Measurements from ENCODE around the gene FOXI1. TPM values are rescaled to one million over a fixed set of nuclear protein-coding genes. Genes with fewer than 3 reads are reported as not detected.
"Not testable (repeated sequence)": the region's sequence is repeated elsewhere in the genome, so short reads cannot be mapped to it uniquely, and the experiment has no call there.

Gene FOXI1
- total and polyA plus RNA-seq, 2 experiments from 2014 or later, result not detected

GRCh38 chr5:170139786-170140335 lies 34.2 kb downstream of the FOXI1 start:
- Histone ChIP-seq H3K9me3 (ENCODE audit: low read depth) (no peaks in the 10 kb centered on the region), H3K79me2 (no peaks in the 10 kb centered on the region), H3K4me1 (ENCODE audit: insufficient read depth) (no peaks in the 10 kb centered on the region), H3K4me3 (no peak overlapping the region), H3K36me3 (replicated peaks; ENCODE audit: insufficient read depth, low read depth) (no peaks in the 10 kb centered on the region), H4K20me1 (ENCODE audit: insufficient read depth, poor library complexity, severe bottlenecking) (no peaks in the 10 kb centered on the region), H2AFZ (no peak overlapping the region), H3K27ac (no peak overlapping the region), H3K27me3 (peaks cover 3% of the 10 kb centered on the region), H3K4me2 (no peak overlapping the region), H3K9me2 (replicated peaks; ENCODE audit: insufficient read depth) (no peaks in the 10 kb centered on the region)
- WGBS (ENCODE audit: low lambda C conversion rate, missing lambda C conversion rate), result 75% methylated on average over 9 of the region's 9 CpGs
- DNase-seq (ENCODE audit: low spot score), result no peak
- TF ChIP-seq EZH2phosphoT487 (IDR thresholded peaks at IDR 0.05; ENCODE audit: low read depth, severe bottlenecking, unreplicated experiment) (no peak), CTCF (IDR thresholded peaks at IDR 0.05; ENCODE audit: poor library complexity) (no peak), EZH2 (IDR thresholded peaks at IDR 0.05; ENCODE audit: borderline replicate concordance) (no peak)

GRCh38 chr5:170141196-170141595 lies 35.5 kb downstream of the FOXI1 start:
- H3K4me1 ChIP-seq (ENCODE audit: insufficient read depth); H3K27ac ChIP-seq; H3K27me3 ChIP-seq; H3K9me2 ChIP-seq (replicated peaks; ENCODE audit: insufficient read depth); H3K4me2 ChIP-seq; H3K4me3 ChIP-seq; H3K36me3 ChIP-seq (replicated peaks; ENCODE audit: insufficient read depth, low read depth); H4K20me1 ChIP-seq (ENCODE audit: insufficient read depth, poor library complexity, severe bottlenecking); H3K9me3 ChIP-seq (ENCODE audit: low read depth); H2AFZ ChIP-seq; H3K79me2 ChIP-seq; DNase-seq (ENCODE audit: low spot score): not testable (repeated sequence)
- WGBS (ENCODE audit: low lambda C conversion rate, missing lambda C conversion rate), result 98% methylated on average over 7 of the region's 7 CpGs

GRCh38 chr5:170141636-170142035 lies 35.9 kb downstream of the FOXI1 start:
- Histone ChIP-seq H2AFZ (no peak overlapping the region), H4K20me1 (ENCODE audit: insufficient read depth, poor library complexity, severe bottlenecking) (no peaks in the 10 kb centered on the region), H3K4me3 (no peak overlapping the region), H3K36me3 (replicated peaks; ENCODE audit: insufficient read depth, low read depth) (no peaks in the 10 kb centered on the region), H3K27me3 (peaks cover 3% of the 10 kb centered on the region), H3K9me3 (ENCODE audit: low read depth) (no peaks in the 10 kb centered on the region), H3K4me2 (no peak overlapping the region), H3K27ac (no peak overlapping the region), H3K4me1 (ENCODE audit: insufficient read depth) (no peaks in the 10 kb centered on the region), H3K79me2 (no peaks in the 10 kb centered on the region), H3K9me2 (replicated peaks; ENCODE audit: insufficient read depth) (no peaks in the 10 kb centered on the region)
- WGBS (ENCODE audit: low lambda C conversion rate, missing lambda C conversion rate), result 87% methylated on average over 14 of the region's 14 CpGs
- DNase-seq (ENCODE audit: low spot score), result no peak
- TF ChIP-seq EZH2 (IDR thresholded peaks at IDR 0.05; ENCODE audit: borderline replicate concordance) (no peak), EZH2phosphoT487 (IDR thresholded peaks at IDR 0.05; ENCODE audit: low read depth, severe bottlenecking, unreplicated experiment) (no peak), CTCF (IDR thresholded peaks at IDR 0.05; ENCODE audit: poor library complexity) (no peak)

- Histone ChIP-seq H2AFZ (no peak overlapping the region), H3K4me1 (ENCODE audit: insufficient read depth) (no peaks in the 10 kb centered on the region), H3K9me2 (replicated peaks; ENCODE audit: insufficient read depth) (no peaks in the 10 kb centered on the region), H3K4me2 (no peak overlapping the region), H3K27ac (no peak overlapping the region), H3K9me3 (ENCODE audit: low read depth) (no peaks in the 10 kb centered on the region), H3K4me3 (no peak overlapping the region), H3K79me2 (no peaks in the 10 kb centered on the region), H3K27me3 (peaks cover 3% of the 10 kb centered on the region), H3K36me3 (replicated peaks; ENCODE audit: insufficient read depth, low read depth) (no peaks in the 10 kb centered on the region), H4K20me1 (ENCODE audit: insufficient read depth, poor library complexity, severe bottlenecking) (no peaks in the 10 kb centered on the region)
- WGBS (ENCODE audit: low lambda C conversion rate, missing lambda C conversion rate), result 97% methylated on average over 1 of the region's 1 CpG
- no peak for DNase-seq (ENCODE audit: low spot score)
- TF ChIP-seq CTCF (IDR thresholded peaks at IDR 0.05; ENCODE audit: poor library complexity) (no peak), EZH2phosphoT487 (IDR thresholded peaks at IDR 0.05; ENCODE audit: low read depth, severe bottlenecking, unreplicated experiment) (no peak), EZH2 (IDR thresholded peaks at IDR 0.05; ENCODE audit: borderline replicate concordance) (no peak)
Measured at GRCh38 chr5:170142196-170142595, 36.5 kb downstream of the FOXI1 start.

All from hepatocyte (in vitro differentiated cells).